GM18498 (cell line): ENCODE results near the gene RHOV.

Source experiments
- ATAC-seq: cut with Tn5 transposase; IDR thresholded peaks from one replicate; pipeline ENCODE4 v1.9.1; 2021; ENCODE audit warnings: mild to moderate bottlenecking, moderate library complexity; ENCODE audit not compliant: unreplicated experiment

The RHOV gene

GRCh38 chr15:40904552-40905201 lies 30.6 kb upstream of the RHOV start:
- no peak for ATAC-seq

GRCh38 chr15:40902605-40903561 lies 28.8 kb upstream of the RHOV start:
- no peak for ATAC-seq

DNA sequence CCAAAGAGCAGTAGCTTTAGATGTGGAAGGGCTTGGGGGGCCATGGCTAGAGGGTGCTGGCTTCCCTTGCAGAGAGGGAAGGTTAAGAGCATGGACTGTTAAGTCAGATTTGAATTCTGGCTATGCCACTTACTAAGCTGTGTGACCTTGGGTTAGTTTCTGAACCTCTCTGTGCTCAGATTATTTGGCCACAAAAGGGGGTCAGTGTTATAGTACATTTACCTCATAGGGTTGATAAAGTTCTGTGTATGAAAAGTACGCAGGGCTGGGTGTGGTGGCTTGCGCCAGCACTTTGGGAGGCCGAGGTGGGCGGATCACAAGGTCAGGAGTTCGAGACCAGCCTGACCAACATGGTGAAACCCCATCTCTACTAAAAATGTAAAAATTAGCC lies 27.0 kb upstream of the RHOV start:
- ATAC-seq = no peak

- ATAC-seq = no peak
Observed at GRCh38 chr15:40900256-40901052, 26.4 kb upstream of the RHOV start.

DNA sequence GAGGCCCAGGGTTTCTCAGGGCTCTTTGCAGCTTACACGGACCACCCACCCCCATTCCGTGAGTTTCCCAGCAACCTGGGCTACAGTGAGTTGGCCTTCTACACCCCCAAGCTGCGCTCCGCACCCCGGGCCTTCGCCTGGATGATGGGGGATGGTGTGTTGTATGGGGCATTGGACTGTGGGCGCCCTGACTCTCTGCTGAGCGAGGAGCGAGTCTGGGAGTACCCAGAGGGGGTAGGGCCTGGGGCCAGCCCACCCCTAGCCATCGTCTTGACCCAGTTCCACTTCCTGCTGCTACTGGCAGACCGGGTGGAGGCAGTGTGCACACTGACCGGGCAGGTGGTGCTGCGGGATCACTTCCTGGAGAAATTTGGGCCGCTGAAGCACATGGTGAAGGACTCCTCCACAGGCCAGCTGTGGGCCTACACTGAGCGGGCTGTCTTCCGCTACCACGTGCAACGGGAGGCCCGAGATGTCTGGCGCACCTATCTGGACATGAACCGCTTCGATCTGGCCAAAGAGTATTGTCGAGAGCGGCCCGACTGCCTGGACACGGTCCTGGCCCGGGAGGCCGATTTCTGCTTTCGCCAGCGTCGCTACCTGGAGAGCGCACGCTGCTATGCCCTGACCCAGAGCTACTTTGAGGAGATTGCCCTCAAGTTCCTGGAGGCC lies 25.6 kb upstream of the RHOV start:
- no peak for ATAC-seq

DNA sequence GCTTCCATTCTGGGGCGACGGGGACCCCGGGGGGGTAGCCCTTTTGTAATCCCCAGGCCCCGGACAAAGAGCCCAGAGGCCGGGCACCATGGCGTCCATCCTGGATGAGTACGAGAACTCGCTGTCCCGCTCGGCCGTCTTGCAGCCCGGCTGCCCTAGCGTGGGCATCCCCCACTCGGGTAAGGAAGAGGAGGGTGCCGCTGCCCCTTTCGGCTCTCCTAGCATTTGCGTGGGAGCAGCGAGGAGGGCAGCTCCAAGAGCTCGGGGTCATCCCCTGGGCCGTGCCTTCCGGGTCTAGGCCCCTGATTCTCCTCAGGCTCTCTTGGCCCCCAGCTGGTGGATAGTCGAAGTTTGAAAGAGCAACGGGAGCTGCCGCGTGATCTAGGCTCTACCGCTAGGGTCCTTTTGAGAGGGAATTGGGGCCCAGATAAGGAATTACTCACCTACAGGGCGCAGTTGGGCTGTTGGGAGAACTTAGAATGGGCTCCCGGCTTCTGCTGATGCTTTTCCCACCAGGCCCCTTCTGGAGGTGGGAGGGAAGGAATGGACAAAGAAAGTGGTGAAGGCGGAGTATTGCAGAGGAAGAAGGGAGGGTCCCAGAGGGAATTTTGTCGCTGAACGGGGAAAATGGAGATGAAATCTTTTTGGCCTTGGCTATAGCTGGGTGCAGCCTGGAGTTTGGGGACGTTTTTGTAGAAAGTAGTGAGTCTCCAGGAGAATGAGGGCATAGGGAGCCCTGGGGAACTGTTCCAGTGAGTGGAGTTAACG lies 20.8 kb upstream of the RHOV start:
- peak; percentile 42 for ATAC-seq

- peak; percentile 93 for ATAC-seq
Observed at GRCh38 chr15:40893733-40894680, 20.0 kb upstream of the RHOV start, which contains the start of gene VPS18. Gene VPS18, plus strand, starts transcription at chr15:40894450. Its CDS starts 319 bp downstream, at chr15:40894769.

DNA sequence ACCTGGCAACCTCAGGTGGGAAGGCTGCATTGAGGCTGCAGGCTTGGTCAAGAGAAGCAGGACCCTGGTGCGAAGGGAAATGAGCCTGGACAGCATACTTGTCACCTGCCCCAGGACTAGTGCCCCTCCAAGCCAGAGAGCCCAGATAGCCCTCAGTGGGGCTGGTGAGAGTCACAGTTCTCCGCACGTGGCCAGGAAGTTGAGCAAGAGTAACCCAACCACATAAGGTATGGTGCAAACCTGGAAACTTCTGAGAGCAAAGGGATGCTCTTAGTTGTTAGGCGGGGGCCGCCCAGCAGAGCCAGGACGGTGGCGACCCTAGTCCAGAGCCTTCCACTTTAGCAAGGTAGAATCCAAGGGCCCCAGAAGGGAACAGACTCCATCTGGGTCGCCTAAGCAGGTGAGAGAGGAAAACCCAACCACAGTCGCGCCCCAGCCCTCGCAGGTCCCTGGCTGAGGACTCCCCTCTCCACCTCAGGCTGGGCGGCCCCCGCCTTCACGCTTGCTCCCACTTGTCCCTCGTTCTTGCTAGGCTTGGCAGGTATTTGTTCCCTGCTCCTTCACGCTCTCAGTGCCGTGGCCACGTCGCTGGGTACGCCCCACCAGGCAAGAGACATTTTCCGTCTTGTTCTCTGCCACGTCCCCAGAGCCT lies 19.1 kb upstream of the RHOV start:
- ATAC-seq = no peak

DNA sequence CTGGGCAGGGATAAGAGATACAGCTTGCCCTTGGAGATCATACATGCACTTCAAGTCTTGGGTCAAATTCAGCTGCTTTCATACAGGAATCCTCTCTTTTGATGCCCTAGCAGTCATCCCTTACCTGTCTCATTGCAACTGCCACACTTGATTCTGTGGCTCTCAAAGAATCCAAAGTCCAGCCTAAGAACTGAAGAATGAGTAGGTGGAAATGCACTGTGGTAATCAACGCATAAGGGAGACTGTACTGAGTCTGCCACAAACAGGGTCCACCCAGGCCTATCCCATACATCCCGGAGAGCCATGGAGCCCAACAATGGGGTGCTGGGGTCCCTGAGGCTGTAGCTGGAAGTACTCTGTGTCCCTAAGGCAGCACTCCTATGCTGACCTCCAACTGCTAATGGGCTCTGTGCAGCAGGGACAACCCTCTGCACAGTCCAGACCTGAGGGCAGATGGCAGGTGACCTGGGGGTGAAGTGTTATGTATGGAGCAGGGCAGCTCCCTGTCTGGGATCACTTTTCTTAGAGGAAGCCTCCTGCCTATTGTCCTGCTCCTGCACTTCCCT lies 18.5 kb upstream of the RHOV start:
- ATAC-seq = no peak

DNA sequence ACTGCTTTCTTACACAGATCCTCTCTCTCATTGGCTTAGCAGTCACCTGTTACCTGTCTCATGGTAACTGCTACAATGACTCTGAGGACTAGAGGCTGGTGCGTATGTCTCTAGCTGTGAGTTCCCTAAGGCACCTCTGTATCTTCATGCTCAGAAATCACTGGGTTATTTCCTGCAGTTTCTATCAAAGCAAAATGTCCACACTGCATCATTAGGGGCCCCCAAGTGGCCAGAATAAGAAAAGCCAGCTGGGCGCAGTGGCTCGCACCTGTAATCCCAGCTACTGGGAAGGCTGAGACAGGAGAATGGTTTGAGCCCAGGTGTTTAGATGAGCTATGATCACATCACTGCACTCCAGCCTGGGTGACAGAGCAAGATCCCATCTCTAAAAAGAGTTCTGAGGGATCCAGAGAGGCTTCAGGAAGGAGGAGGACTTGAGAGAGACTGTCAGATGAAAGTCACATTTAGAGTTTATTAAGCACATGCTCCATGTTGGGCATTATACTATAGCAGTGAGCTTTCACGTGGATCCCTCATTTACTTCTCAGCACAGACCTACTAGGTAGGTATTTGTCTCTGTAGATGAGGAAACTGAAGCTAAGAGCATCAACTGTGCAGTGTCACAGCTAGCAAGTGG lies 17.9 kb upstream of the RHOV start:
- no peak for ATAC-seq

DNA sequence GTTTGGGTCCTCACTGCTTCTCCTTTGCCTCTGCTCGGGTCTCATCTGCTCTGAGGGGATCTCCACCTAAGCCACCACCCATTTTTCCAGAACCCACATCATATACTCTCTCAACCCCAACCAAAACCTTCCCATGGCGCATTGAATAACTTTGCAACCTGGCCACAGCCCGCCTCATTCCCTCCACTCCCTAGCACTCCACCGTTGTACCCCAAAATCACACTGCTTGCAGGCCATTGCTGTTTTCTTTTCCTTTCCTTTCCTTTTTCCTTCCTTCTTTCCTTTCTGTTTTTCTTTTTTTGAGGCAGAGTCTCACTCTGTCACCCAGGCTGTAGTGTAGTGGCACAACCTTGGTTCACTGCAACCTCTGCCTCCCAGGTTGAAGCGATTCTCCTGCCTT lies 17.1 kb upstream of the RHOV start:
- ATAC-seq = no peak

DNA sequence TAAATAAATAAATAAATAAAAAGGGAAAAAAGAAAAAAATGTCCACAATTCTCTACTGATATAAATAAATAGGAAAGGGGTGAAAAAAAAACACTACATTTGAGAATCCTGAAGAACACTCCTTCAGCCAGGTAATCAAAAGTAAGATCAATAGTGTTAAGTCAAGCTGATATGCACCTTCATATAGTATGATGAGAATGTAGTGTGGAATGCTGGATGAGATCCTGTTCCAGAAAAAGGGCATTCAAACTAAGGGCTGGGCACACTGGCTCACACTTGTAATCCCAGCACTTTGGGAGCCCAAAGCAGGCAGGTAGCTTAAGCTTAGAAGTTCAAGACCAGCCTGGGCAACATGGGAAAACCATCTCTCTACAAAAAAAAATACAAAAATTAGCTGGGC lies 15.1 kb upstream of the RHOV start:
- ATAC-seq = no peak

GRCh38 chr15:40886586-40886985 lies 12.6 kb upstream of the RHOV start:
- no peak for ATAC-seq

DNA sequence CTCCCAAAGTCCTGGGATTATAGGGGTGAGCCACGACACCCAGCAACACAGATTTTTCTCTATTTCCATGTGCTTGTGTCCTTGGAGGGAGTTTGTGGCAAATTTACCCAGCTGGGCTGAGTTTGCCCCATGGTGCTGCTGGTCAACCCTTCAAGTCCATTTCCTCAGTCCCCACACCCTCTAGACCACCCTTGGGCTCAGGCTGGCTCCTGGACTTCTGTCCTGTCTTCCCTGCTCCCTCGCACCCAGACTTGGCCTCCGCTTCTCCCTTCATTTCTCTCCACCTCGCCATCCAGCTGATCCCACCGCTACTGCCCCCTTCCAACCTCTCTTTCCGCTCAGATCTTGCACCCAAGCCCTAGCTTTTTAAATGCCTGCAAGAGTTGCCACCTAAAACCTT lies 7.3 kb upstream of the RHOV start:
- no peak for ATAC-seq

DNA sequence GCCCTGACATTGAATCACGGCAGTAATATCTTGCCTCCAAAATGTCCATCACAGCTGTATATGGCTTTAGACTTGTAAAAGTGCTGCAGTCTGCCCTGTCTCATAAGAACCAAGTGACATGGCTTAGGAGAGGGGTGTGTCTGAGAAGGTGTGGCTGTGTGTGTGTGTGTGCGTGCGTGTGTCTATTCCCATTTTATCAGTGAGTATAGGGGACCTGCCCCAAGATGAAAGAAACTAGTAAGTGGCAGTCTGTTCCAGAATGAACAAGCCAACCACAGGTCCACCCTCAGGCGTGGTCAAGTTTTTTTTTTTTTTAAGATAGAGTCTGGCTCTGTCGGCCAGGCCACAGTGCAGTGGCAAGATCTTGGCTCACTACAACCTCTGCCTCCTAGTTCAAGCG lies 5.6 kb upstream of the RHOV start:
- ATAC-seq = no peak

- ATAC-seq = peak; percentile 73
Observed at GRCh38 chr15:40878785-40879184, 4.8 kb upstream of the RHOV start.

DNA sequence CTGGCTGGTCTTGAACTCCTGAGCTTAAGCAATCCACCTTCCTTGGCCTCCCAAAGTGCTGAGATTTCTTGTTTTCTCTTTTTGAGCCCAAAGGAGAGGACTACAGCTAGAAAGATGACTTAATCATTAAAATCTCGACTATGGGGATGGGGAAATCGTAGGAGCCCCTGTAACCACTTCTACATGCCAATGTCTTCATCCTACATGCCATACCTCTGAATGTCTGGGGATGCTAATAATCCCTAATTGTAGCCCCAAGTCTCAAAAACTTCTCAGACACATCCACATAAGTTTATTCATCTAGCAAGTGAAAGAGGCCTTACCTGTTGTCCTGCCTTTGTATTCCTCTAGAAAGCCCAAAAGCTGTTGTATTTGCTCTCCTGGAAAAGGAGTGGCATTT lies 3.7 kb upstream of the RHOV start:
- ATAC-seq = no peak
